T-cell (primary cell): ENCODE data around the gene SLCO2A1. TPM values are rescaled to one million over a fixed set of nuclear protein-coding genes. Genes with fewer than 3 reads are reported as not detected.
A peak's percentile ranks its signal among the peaks of the same experiment; 100 is the strongest.

ENCODE experiments used
- ATAC-seq, 4 experiments: fragments of 200-7000 bp in 3 of 4; fragments of 150-1000 bp in 1 of 4; cut with Tn5 transposase; replicated peaks in 1 of 4; 1 replicate in 3 of 4; 2 replicates in 1 of 4; pipeline ENCODE4 v1.10.0; 2021; ENCODE audit warnings: moderate library complexity in 3 of 4, mild to moderate bottlenecking in 2 of 4, moderate number of reproducible peaks in 1 of 4
- CTCF ChIA-PET, 2 donors: fragments of 300-600 bp; sonication (Branson Sonifier 250); formaldehyde crosslinking; loops; one replicate each; lab custom pipeline; 2022; ENCODE audit warnings: antibody characterized with exemption in 2 of 2; lab: Charles Lee
- POLR2A ChIA-PET, 2 donors: fragments of 300-600 bp; sonication (Branson Sonifier 250); formaldehyde crosslinking; loops; one replicate each; lab custom pipeline; 2022; ENCODE audit warnings: antibody characterized with exemption in 2 of 2; lab: Charles Lee
- DNase-seq, 35 experiments: peaks; one replicate each; pipeline versions ENCODE4 v3.0.0 to v3.0.0-alpha.2; 2013 to 2023
- H3K27ac ChIP-seq: one replicate; pipeline ENCODE4 v1.5.1; 2013; ENCODE audit warnings: low read length
- H3K27me3 ChIP-seq, 2 experiments: replicated peaks in 1 of 2; 1 replicate in 1 of 2; 2 replicates in 1 of 2; pipeline versions ENCODE4 v1.6.1 to v1.7.0; 2013; ENCODE audit warnings: low read length in 1 of 2, mixed read lengths in 1 of 2; ENCODE audit not compliant: control insufficient read depth in 2 of 2, insufficient read depth in 2 of 2; ENCODE audit errors: extremely low read depth in 1 of 2
- H3K36me3 ChIP-seq, 2 donors: 1 replicate in 1 of 2; 2 replicates in 1 of 2; pipeline versions ENCODE4 v1.6.1 to v1.7.0; 2013; ENCODE audit warnings: low read length in 1 of 2; ENCODE audit not compliant: control insufficient read depth in 2 of 2, insufficient read depth in 1 of 2; ENCODE audit errors: extremely low read depth in 1 of 2
- H3K4me1 ChIP-seq, 2 experiments: 1 replicate in 1 of 2; 2 replicates in 1 of 2; pipeline versions ENCODE4 v1.6.1 to v1.7.0; 2013; ENCODE audit warnings: low read length in 2 of 2, mixed read lengths in 1 of 2; ENCODE audit not compliant: insufficient read depth in 2 of 2, control insufficient read depth in 1 of 2; ENCODE audit errors: extremely low read depth in 1 of 2
- H3K4me3 ChIP-seq, 2 donors: 1 replicate in 1 of 2; 2 replicates in 1 of 2; pipeline versions ENCODE4 v1.5.1 to v1.7.0; 2013; ENCODE audit warnings: mild to moderate bottlenecking in 2 of 2, low read length in 1 of 2, moderate library complexity in 1 of 2; ENCODE audit not compliant: control insufficient read depth in 1 of 2; ENCODE audit errors: extremely low read depth in 1 of 2
- H3K9me3 ChIP-seq: 2 replicates; pipeline ENCODE4 v1.7.0; 2013
- H3K27ac Mint-ChIP-seq, 2 donors: one replicate each; pipeline ENCODE4 v1.8.0; 2020 to 2021; ENCODE audit warnings: mild to moderate bottlenecking in 2 of 2, mixed read lengths in 2 of 2
- H3K27me3 Mint-ChIP-seq, 2 donors: one replicate each; pipeline ENCODE4 v1.8.0; 2021 to 2022; ENCODE audit warnings: mixed read lengths in 2 of 2
- H3K36me3 Mint-ChIP-seq: one replicate; pipeline ENCODE4 v1.8.0; 2021; ENCODE audit warnings: mixed read lengths
- H3K4me1 Mint-ChIP-seq, 3 donors: one replicate each; pipeline ENCODE4 v1.8.0; 2020 to 2022; ENCODE audit warnings: mixed read lengths in 3 of 3, mild to moderate bottlenecking in 1 of 3
- H3K4me3 Mint-ChIP-seq, 3 donors: one replicate each; pipeline ENCODE4 v1.8.0; 2020 to 2022; ENCODE audit warnings: mild to moderate bottlenecking in 3 of 3, mixed read lengths in 3 of 3, moderate library complexity in 3 of 3
- H3K9me3 Mint-ChIP-seq, 3 donors: one replicate each; pipeline ENCODE4 v1.8.0; 2020 to 2022; ENCODE audit warnings: mixed read lengths in 3 of 3
- WGBS: methylation state at CpG from one replicate; pipeline ENCODE4 v1.1.5; 2013; ENCODE audit warnings: missing lambda C conversion rate; ENCODE audit not compliant: insufficient coverage; 5-methylcytosine and 5-hydroxymethylcytosine counted together
- total RNA-seq, 35 experiments: library from RNA in 6 of 35; stranded (reverse) in 6 of 35; fragments of 120-200 nt in 1 of 35; gene quantifications; one replicate each; pipeline versions ENCODE4 v1.2.1 to v1.2.4 and lab custom pipeline; 2013 to 2026

The SLCO2A1 gene
- total RNA-seq, 5 donors from 2014 or later (not counting 1 experiment from before 2014, with no cell fraction given): 0.18 to 0.39 (median 0.25) TPM; not detected in 2

DNA sequence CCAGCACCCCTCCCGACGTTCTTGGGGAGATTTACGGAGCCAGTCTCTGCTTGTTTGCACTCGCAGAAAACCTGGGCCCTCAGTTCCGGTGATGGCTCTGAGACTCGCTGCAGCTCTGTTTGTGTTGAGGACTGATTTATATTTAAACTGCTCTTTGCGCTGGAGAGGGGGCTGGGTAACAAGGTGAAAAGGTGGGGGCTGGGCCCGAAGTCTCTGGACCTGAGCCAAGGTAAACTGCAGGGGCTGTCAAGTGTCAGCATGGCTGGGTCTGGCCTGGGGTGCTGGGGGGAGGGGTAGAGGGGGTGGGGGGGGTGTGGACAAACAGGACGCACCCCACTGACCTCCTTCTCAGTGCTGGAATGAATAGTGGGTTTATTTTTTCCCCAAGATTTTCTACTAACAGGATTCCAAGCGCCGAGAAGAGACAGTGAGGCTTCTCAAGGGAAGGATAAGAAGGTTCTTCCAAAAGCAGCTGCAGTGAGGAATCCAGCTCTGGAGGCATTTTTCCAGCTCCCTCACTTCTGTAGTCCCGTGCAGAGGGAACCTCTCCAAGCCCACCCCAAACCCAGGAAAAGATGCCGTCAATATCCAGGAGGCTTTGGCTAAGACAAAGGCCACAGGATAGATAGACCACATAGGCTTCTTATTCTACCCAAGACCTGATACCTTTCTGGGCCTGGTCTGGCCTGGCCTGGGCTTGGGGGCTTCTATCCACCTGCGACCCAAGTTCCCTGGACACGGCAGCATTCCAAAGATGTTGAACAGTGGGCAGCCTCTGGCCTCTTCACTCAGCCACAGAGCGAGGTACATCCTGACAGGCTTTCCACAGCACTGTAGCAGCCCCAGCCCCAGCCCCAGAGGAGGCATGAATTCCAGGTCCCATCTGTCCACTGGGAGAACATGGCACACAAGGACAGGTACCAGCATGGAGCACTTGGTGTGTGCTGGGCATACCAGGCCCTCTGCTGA, 938 bp upstream of the SLCO2A1 start:
- 52% methylated on average over 9 of the region's 16 CpGs for WGBS
- Mint-ChIP-seq H3K4me3 (peak overlapping the region in 2 of 3 donors; percentile 35 to 74), H3K9me3 (no peaks in the 10 kb centered on the region)

GRCh38 chr3:134029256-134029733, 430 bp downstream of the SLCO2A1 start:
- no peak for DNase-seq
- Histone ChIP-seq H3K4me1 (peaks cover 0 to 6% of the 10 kb centered on the region in 2 experiments), H3K36me3 (no peaks in the 10 kb centered on the region), H3K9me3 (no peaks in the 10 kb centered on the region), H3K27me3 (peaks cover 2 to 30% of the 10 kb centered on the region in 2 experiments), H3K27ac (no peak overlapping the region), H3K4me3 (peak overlapping the region in 1 of 2 donors; percentile 62)
- WGBS: 3% methylated on average over 43 of the region's 43 CpGs
- POLR2A ChIA-PET: no interaction called here
- H3K4me1 Mint-ChIP-seq: peaks cover 4 to 11% (median 6%) of the 10 kb centered on the region in 3 donors
- CTCF ChIA-PET: no interaction called here
- no peak for ATAC-seq
- no peaks in the 10 kb centered on the region for H3K36me3 Mint-ChIP-seq
- H3K27me3 Mint-ChIP-seq: peaks cover 49 to 59% of the 10 kb centered on the region in 2 donors
- peak overlapping the region in 2 of 3 donors; percentile 56 to 58 for H3K4me3 Mint-ChIP-seq
- no peaks in the 10 kb centered on the region for H3K9me3 Mint-ChIP-seq
- H3K27ac Mint-ChIP-seq: no peak overlapping the region

More for the DNA sequence above, 938 bp upstream of the SLCO2A1 start:
- Histone ChIP-seq H3K4me1 (peaks cover 0 to 6% of the 10 kb centered on the region in 2 experiments), H3K27me3 (peaks cover 2 to 30% of the 10 kb centered on the region in 2 experiments), H3K36me3 (no peaks in the 10 kb centered on the region), H3K9me3 (no peaks in the 10 kb centered on the region), H3K27ac (no peak overlapping the region), H3K4me3 (peak overlapping the region in 1 of 2 donors; percentile 52)
- Mint-ChIP-seq H3K27me3 (peaks cover 49 to 54% of the 10 kb centered on the region in 2 donors), H3K27ac (no peak overlapping the region), H3K36me3 (no peaks in the 10 kb centered on the region), H3K4me1 (peaks cover 4 to 11% (median 6%) of the 10 kb centered on the region in 3 donors)
- POLR2A ChIA-PET: no interaction called here
- CTCF ChIA-PET: no interaction called here
- ATAC-seq (no peak), DNase-seq (no peak)

GRCh38 chr3:134028486-134029255, 1.1 kb downstream of the SLCO2A1 start:
- CTCF ChIA-PET: no interaction called here
- ATAC-seq (no peak), DNase-seq (no peak)
- Histone ChIP-seq H3K27ac (no peak overlapping the region), H3K36me3 (no peaks in the 10 kb centered on the region), H3K4me1 (peaks cover 0 to 6% of the 10 kb centered on the region in 2 experiments), H3K4me3 (peak overlapping the region in 1 of 2 donors; percentile 62), H3K27me3 (peaks cover 2 to 30% of the 10 kb centered on the region in 2 experiments), H3K9me3 (no peaks in the 10 kb centered on the region)
- Mint-ChIP-seq H3K27ac (no peak overlapping the region), H3K9me3 (no peaks in the 10 kb centered on the region), H3K4me1 (peaks cover 4 to 11% (median 6%) of the 10 kb centered on the region in 3 donors), H3K36me3 (no peaks in the 10 kb centered on the region), H3K27me3 (peaks cover 49 to 56% of the 10 kb centered on the region in 2 donors), H3K4me3 (peak overlapping the region in 1 of 3 donors; percentile 56)
- WGBS: 39% methylated on average over 12 of the region's 23 CpGs
- POLR2A ChIA-PET: no interaction called here

DNA sequence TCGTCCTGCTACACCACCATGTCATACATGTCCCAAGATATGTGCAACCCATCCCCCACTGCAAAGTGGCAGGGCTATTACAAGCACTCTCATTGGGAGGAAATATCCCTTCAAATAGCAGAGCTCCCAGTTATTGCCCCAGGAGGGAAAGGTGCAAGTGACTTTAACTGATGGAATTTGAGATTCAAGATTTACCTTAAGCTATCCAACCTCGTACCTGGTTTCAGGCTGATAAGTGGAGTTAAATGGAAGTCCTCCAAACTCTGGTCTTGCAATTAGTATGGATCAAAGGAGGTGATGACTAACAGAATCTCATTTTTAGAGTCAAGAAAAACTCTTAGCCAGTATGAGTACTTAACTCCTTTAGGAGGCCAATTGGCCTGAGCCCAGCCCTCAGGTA, 2.1 kb downstream of the SLCO2A1 start:
- no peak for ATAC-seq
- H3K27me3 Mint-ChIP-seq: peaks cover 46% of the 10 kb centered on the region in 2 donors
- no peaks in the 10 kb centered on the region for H3K36me3 Mint-ChIP-seq
- peaks cover 0 to 6% of the 10 kb centered on the region in 2 experiments for H3K4me1 ChIP-seq
- H3K4me3 Mint-ChIP-seq: no peak overlapping the region
- H3K27me3 ChIP-seq: peaks cover 2 to 30% of the 10 kb centered on the region in 2 experiments
- POLR2A ChIA-PET: interaction anchor here in 1 of 2 donors (0.6 kb wide), 1 partner anchor 207 kb away, joined by 3 read pairs; no protein-coding TSS in a partner anchor
- H3K4me1 Mint-ChIP-seq: peaks cover 4 to 11% (median 6%) of the 10 kb centered on the region in 3 donors
- CTCF ChIA-PET: no interaction called here
- no peak for DNase-seq
- H3K4me3 ChIP-seq: no peak overlapping the region
- H3K9me3 Mint-ChIP-seq: no peaks in the 10 kb centered on the region
- WGBS: 100% methylated on average over 1 of the region's 2 CpGs
- H3K27ac Mint-ChIP-seq: no peak overlapping the region
- no peak overlapping the region for H3K27ac ChIP-seq
- no peaks in the 10 kb centered on the region for H3K9me3 ChIP-seq
- H3K36me3 ChIP-seq: no peaks in the 10 kb centered on the region

GRCh38 chr3:134020135-134020680, 9.5 kb downstream of the SLCO2A1 start:
- no peak overlapping the region for H3K4me3 ChIP-seq
- Mint-ChIP-seq H3K4me1 (no peaks in the 10 kb centered on the region), H3K9me3 (no peaks in the 10 kb centered on the region), H3K4me3 (no peak overlapping the region), H3K27ac (no peak overlapping the region), H3K27me3 (peaks cover under 1 to 15% of the 10 kb centered on the region in 2 donors), H3K36me3 (no peaks in the 10 kb centered on the region)
- H3K4me1 ChIP-seq: no peaks in the 10 kb centered on the region
- no peak overlapping the region for H3K27ac ChIP-seq
- ChIA-PET POLR2A (no interaction called here), CTCF (no interaction called here)
- DNase-seq (no peak), ATAC-seq (no peak)
- H3K27me3 ChIP-seq: no peaks in the 10 kb centered on the region
- WGBS: 96% methylated on average over 20 of the region's 22 CpGs
- H3K36me3 ChIP-seq: no peaks in the 10 kb centered on the region
- no peaks in the 10 kb centered on the region for H3K9me3 ChIP-seq

DNA sequence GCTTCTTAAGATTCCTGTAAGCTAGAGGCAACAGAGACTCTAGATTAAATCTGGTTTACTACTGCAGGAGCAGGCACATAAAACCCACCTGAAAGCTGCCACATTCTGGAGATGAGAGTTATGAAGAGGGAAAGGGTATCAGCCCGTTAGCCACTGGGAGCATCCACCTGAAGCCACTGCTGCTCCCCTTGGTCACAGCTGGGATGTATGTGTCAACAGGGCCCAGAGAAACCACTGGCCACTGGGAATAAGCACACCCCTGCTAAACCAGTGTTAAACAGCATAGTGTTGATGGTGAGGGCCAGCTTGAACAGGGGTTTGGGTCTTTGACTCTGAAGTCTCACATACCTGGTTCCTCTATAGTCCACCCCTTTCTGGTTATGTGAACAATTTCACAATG, 10.9 kb downstream of the SLCO2A1 start:
- H3K9me3 ChIP-seq: no peaks in the 10 kb centered on the region
- Mint-ChIP-seq H3K36me3 (no peaks in the 10 kb centered on the region), H3K27ac (no peak overlapping the region), H3K4me1 (no peaks in the 10 kb centered on the region), H3K4me3 (no peak overlapping the region), H3K9me3 (no peaks in the 10 kb centered on the region), H3K27me3 (peaks cover 0 to 15% of the 10 kb centered on the region in 2 donors)
- POLR2A ChIA-PET: no interaction called here
- no peak overlapping the region for H3K4me3 ChIP-seq
- H3K4me1 ChIP-seq: no peaks in the 10 kb centered on the region
- no peak for DNase-seq
- ATAC-seq: no peak
- CTCF ChIA-PET: no interaction called here
- H3K36me3 ChIP-seq: no peaks in the 10 kb centered on the region
- 71% methylated on average over 1 of the region's 1 CpG for WGBS
- H3K27ac ChIP-seq: no peak overlapping the region
- peaks cover 0 to 3% of the 10 kb centered on the region in 2 experiments for H3K27me3 ChIP-seq
